GM18873 (cell line): ENCODE data around the gene BNC2.

Experiments
- ATAC-seq: cut with Tn5 transposase; IDR thresholded peaks from one replicate; pipeline ENCODE4 v1.9.1; 2021; ENCODE audit warnings: mild to moderate bottlenecking, moderate library complexity, moderate number of reproducible peaks; ENCODE audit not compliant: unreplicated experiment, low FRiP score

Gene BNC2

GRCh38 chr9:16401701-16402100, 468.8 kb downstream of the BNC2 start:
- no peak for ATAC-seq

GRCh38 chr9:16398691-16399090, 471.8 kb downstream of the BNC2 start:
- no peak for ATAC-seq

GRCh38 chr9:16396389-16396788, 474.1 kb downstream of the BNC2 start:
- no peak for ATAC-seq

- no peak for ATAC-seq
Measured at GRCh38 chr9:16391369-16391768, 479.1 kb downstream of the BNC2 start.

GRCh38 chr9:16387382-16387781, 483.1 kb downstream of the BNC2 start:
- ATAC-seq, result no peak

GRCh38 chr9:16386827-16387077, 483.7 kb downstream of the BNC2 start:
- ATAC-seq, result no peak

- ATAC-seq, result no peak
Measured at GRCh38 chr9:16386007-16386826, 484.3 kb downstream of the BNC2 start.

- no peak for ATAC-seq
Measured at GRCh38 chr9:16385590-16385989, 484.9 kb downstream of the BNC2 start.

GRCh38 chr9:16384993-16385392, 485.5 kb downstream of the BNC2 start:
- ATAC-seq, result no peak

GRCh38 chr9:16377311-16377710, 493.2 kb downstream of the BNC2 start:
- ATAC-seq, result no peak

- ATAC-seq, result no peak
Measured at GRCh38 chr9:16371306-16371705, 499.2 kb downstream of the BNC2 start.

GRCh38 chr9:16370647-16371046, 499.8 kb downstream of the BNC2 start:
- no peak for ATAC-seq

- ATAC-seq, result no peak
Measured at GRCh38 chr9:16369427-16369826, 501.0 kb downstream of the BNC2 start.

- ATAC-seq, result no peak
Measured at GRCh38 chr9:16368237-16369087, 502.0 kb downstream of the BNC2 start.

GRCh38 chr9:16367605-16368231, 502.8 kb downstream of the BNC2 start:
- no peak for ATAC-seq

GRCh38 chr9:16364347-16364746, 506.1 kb downstream of the BNC2 start:
- no peak for ATAC-seq

GRCh38 chr9:16363916-16364315, 506.6 kb downstream of the BNC2 start:
- no peak for ATAC-seq

- no peak for ATAC-seq
Measured at GRCh38 chr9:16363073-16363781, 507.2 kb downstream of the BNC2 start.

- no peak for ATAC-seq
Measured at GRCh38 chr9:16361939-16362338, 508.5 kb downstream of the BNC2 start.

GRCh38 chr9:16361118-16361517, 509.4 kb downstream of the BNC2 start:
- no peak for ATAC-seq

- no peak for ATAC-seq
Measured at GRCh38 chr9:16360247-16360646, 510.2 kb downstream of the BNC2 start.
